Measurements from ENCODE around the gene HS6ST3. TPM values are rescaled to one million over a fixed set of nuclear protein-coding genes. Genes with fewer than 3 reads are reported as not detected.

Gene HS6ST3
- total and polyA plus RNA-seq, 2 of the 13 experiments (the other 11 are each of a cell fraction or from before 2014, with no cell fraction given) = not detected

- ChIA-PET CTCF (ENCODE audit: low intra/inter-chr PET ratio, low total read pairs) (no interaction called here), POLR2A (no interaction called here)
- Histone ChIP-seq H2AFZ (ENCODE audit: low read length) (no peak overlapping the region), H3K4me3 (replicated peaks in 1 of 3; ENCODE audit: insufficient read depth in 1 of 3, low read depth in 2 of 3, low read length in 3 of 3) (no peak overlapping the region), H3K9me3 (ENCODE audit: low read length) (no peaks in the 10 kb centered on the region), H4K20me1 (ENCODE audit: insufficient read depth, low read length) (no peaks in the 10 kb centered on the region), H3K4me2 (ENCODE audit: low read depth, low read length) (no peak overlapping the region), H3K27me3 (ENCODE audit: control insufficient read depth in 1 of 2, insufficient read depth in 2 of 2, low read length in 2 of 2) (0 out of 5 replicates have a peak, but pooled peaks cover 0 to 2% of the 10 kb centered on the region in 2 experiments), H3K36me3 (replicated peaks in 1 of 2; ENCODE audit: control insufficient read depth in 1 of 2, insufficient read depth in 2 of 2, low read length in 2 of 2) (no peaks in the 10 kb centered on the region), H3K79me2 (ENCODE audit: insufficient read depth, low read length) (no peaks in the 10 kb centered on the region), H3K4me1 (ENCODE audit: insufficient read depth, low read length) (no peaks in the 10 kb centered on the region), H3K27ac (ENCODE audit: extremely low read length, insufficient read depth, low read length) (no peak overlapping the region), H3K9ac (ENCODE audit: insufficient read depth, low read depth, low read length) (no peak overlapping the region)
- no peak for TF ChIP-seq HMGXB4 (CRISPR knock-in tag; IDR thresholded peaks at IDR 0.05; ENCODE audit: borderline replicate concordance in 1 of 2, low read depth in 1 of 2)
- no peak for TF ChIP-seq FOXC1 (CRISPR knock-in tag; IDR thresholded peaks at IDR 0.05; ENCODE audit: borderline replicate concordance)
- TF ChIP-seq ETV6 (CRISPR knock-in tag; conservative IDR thresholded peaks at IDR 0.05) = no peak
- TF ChIP-seq ASH2L (IDR thresholded peaks at IDR 0.05; ENCODE audit: insufficient read length, low read depth, low read length) = no peak
- no peak for TF ChIP-seq HMGA1 (CRISPR knock-in tag; conservative IDR thresholded peaks at IDR 0.05)
- no peak for TF ChIP-seq ZNF790 (CRISPR knock-in tag; IDR thresholded peaks at IDR 0.05; ENCODE audit: borderline replicate concordance)
- TF ChIP-seq ATRX (CRISPR knock-in tag; IDR thresholded peaks at IDR 0.05; ENCODE audit: borderline replicate concordance) = no peak
- TF ChIP-seq RXRB (CRISPR knock-in tag; IDR thresholded peaks at IDR 0.05; ENCODE audit: borderline replicate concordance) = no peak
- TF ChIP-seq ZNF441 (CRISPR knock-in tag; IDR thresholded peaks at IDR 0.05; ENCODE audit: borderline replicate concordance) = no peak
- TF ChIP-seq TEF (CRISPR knock-in tag; IDR thresholded peaks at IDR 0.05) = no peak
- no peak for TF ChIP-seq ZNF567 (CRISPR knock-in tag; IDR thresholded peaks at IDR 0.05; ENCODE audit: borderline replicate concordance)
- no peak for TF ChIP-seq IRF1 (CRISPR knock-in tag; IDR thresholded peaks at IDR 0.05; ENCODE audit: low read depth)
- TF ChIP-seq AKAP8 (CRISPR knock-in tag; IDR thresholded peaks at IDR 0.05) = no peak
- intact Hi-C loops (cut with micrococcal nuclease; ENCODE audit: unreplicated experiment) = no loop called here
- no TSS peak for BruUV-seq (replicated peaks)
- DNase-seq (ENCODE audit: low spot score) (no peak), ATAC-seq (no peak), FAIRE-seq (no peak)
- WGBS (ENCODE audit: low lambda C conversion rate) = 4% methylated on average over 4 of the region's 4 CpGs
- in situ Hi-C loops (cut with HindIII; ENCODE audit: extremely low pct_ligation_motif_present, low pct_unique_long_range_greater_than_20kb) = no loop called here
Observed at GRCh38 chr13:96338030-96338429, 248.1 kb downstream of the HS6ST3 start.
